ENCODE measurements around the gene PVALEF. TPM values are rescaled to one million over a fixed set of nuclear protein-coding genes. Genes with fewer than 3 reads are reported as not detected.

PVALEF gene
- total RNA-seq, 2 experiments from 2014 or later, result not detected

DNA sequence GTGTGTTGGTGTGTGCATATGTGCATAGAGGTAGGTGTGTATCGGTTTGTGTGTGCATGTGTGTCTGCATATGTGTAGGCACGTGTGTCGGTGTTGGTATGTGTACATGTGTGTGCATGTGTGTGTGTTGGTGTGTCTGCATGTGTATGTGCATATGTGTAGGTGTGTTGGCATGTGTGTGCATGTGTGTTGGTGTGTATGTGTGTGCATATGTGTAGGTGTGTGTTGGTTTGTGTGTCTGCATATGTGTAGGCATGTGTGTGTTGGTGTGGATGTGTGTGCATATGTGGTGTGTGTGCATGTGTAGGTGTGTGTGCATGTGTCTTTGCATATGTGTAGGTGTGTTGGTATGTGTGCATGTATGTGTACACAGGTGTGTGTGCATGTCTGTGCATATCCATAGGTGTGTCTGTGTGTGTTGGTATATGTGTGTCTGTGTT, 4.6 kb downstream of the PVALEF start:
- peaks cover 3% of the 10 kb centered on the region for H3K27me3 Mint-ChIP-seq
- ChIA-PET CTCF (no interaction called here), POLR2A (no interaction called here)
- no peak overlapping the region for H3K4me3 Mint-ChIP-seq
- no peak for DNase-seq
- no peak for ATAC-seq
- H3K27ac Mint-ChIP-seq, result no peak overlapping the region
- no peaks in the 10 kb centered on the region for H3K36me3 Mint-ChIP-seq (ENCODE audit: low read depth)
- no peaks in the 10 kb centered on the region for H3K4me1 Mint-ChIP-seq
- H3K9me3 Mint-ChIP-seq (ENCODE audit: low read depth), result no peaks in the 10 kb centered on the region
- intact Hi-C loops (cut with DNase I, micrococcal nuclease), result no loop called here

DNA sequence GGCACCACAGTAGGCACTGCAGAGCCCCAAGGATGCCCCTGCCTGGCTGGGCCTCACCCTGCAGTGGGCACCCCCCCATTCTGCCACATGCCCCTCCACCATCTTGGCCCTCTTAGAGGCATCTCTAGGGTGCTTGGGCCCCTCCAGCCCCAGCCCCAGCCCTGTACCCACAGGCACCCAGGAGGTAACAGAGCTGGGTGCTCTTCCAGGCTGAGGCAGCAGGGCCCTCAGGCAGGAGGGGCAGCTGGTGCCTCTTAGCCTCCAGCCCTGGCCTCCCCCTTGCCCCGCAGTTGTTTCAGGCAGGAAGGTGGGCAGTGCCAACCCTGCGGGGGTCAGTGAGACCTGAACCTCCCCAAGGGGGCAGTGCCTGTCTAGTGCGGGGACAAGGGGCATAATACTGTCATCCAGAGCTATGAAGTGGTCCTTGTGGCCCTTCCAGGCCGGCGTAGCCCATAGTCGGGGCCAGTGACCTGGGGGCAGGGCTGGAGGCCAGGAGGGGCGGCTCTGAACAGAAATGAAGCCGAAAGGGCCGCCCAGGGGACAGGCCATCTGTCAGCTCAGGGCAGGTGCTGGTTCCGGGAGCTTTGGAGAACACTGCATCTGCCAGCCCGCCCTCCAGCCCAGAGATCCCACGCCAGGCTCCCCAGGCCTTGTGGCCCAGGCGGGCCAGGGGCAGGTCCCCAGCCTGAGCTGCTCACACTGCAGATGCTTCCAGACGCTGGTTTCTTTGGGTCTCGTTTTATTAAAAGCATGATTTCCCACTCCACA, 5.6 kb downstream of the PVALEF start:
- Mint-ChIP-seq H3K4me3 (no peak overlapping the region), H3K27me3 (peaks cover 3% of the 10 kb centered on the region), H3K4me1 (no peaks in the 10 kb centered on the region), H3K36me3 (ENCODE audit: low read depth) (no peaks in the 10 kb centered on the region), H3K9me3 (ENCODE audit: low read depth) (no peaks in the 10 kb centered on the region), H3K27ac (no peak overlapping the region)
- POLR2A ChIA-PET, result interaction anchor here (0.7 kb wide), 1 partner anchor 153 kb away, joined by 3 read pairs; no protein-coding TSS in a partner anchor
- CTCF ChIA-PET, result no interaction called here
- intact Hi-C loops (cut with DNase I, micrococcal nuclease), result no loop called here
- ATAC-seq (no peak), DNase-seq (no peak)

DNA sequence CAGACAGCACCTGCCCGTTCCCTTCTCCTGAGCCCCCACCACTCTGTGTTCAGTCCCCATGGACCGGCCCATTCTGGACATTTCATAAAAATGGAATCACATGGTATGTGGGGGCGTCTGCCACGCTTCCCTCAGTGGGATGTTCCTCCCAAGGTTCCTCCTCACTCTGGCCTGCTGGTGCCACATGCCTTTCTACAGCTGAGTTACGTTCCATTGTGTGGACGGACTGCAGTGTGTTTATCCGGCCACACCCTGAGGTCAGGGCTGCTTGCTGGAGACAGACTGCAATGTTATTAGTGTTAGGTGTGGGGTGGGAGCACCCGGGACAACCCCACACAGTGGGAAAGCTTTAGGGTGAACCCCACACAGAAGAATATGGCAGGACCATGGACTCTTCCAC, 6.6 kb downstream of the PVALEF start:
- H3K27me3 Mint-ChIP-seq, result peaks cover 3% of the 10 kb centered on the region
- ATAC-seq, result no peak
- H3K9me3 Mint-ChIP-seq (ENCODE audit: low read depth), result no peaks in the 10 kb centered on the region
- POLR2A ChIA-PET, result interaction anchor here (0.7 kb wide), 2 partner anchors 154 to 318 kb away, joined by 3 read pairs; no protein-coding TSS in a partner anchor
- H3K4me3 Mint-ChIP-seq, result no peak overlapping the region
- CTCF ChIA-PET, result no interaction called here
- H3K4me1 Mint-ChIP-seq, result no peaks in the 10 kb centered on the region
- H3K27ac Mint-ChIP-seq, result no peak overlapping the region
- no peak for DNase-seq
- intact Hi-C loops (cut with DNase I, micrococcal nuclease), result no loop called here
- H3K36me3 Mint-ChIP-seq (ENCODE audit: low read depth), result no peaks in the 10 kb centered on the region

DNA sequence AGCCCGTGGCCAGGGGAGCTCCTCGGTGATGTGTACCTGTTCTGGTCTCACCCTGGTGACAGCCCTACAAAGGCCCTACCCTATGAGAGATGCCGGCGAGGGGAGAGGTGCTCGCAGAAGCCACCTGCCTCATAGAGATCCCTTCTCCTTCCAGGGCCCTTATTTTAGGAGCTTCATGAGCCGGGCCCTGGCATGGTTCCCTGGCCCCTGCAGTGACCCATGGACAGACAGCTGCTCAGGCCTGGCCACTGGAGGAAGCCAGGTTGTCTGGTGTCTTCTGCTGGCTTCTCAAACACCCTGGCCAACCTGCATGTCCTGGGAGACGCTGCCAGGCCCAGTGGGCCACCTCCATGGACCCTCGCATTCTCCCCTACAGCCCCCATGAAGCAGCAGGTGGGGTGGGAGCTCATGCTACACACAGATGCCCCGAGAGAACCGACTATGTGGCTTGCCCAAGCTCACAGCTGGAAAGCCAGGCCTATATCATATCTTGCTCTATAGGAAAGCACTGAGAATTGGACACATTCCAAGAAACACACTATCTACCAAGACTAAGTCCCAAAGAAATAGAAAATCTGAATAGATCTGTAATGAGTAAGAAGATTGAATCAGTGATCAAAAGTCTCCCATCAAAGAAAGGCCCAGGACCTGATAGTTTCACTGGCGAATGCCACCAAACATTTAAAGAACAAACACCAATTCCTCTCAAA, 7.9 kb downstream of the PVALEF start:
- no peaks in the 10 kb centered on the region for H3K9me3 Mint-ChIP-seq (ENCODE audit: low read depth)
- DNase-seq, result no peak
- H3K4me3 Mint-ChIP-seq, result no peak overlapping the region
- CTCF ChIA-PET, result no interaction called here
- intact Hi-C loops (cut with DNase I, micrococcal nuclease), result no loop called here
- no peak for ATAC-seq
- no peaks in the 10 kb centered on the region for H3K4me1 Mint-ChIP-seq
- POLR2A ChIA-PET, result no interaction called here
- no peaks in the 10 kb centered on the region for H3K36me3 Mint-ChIP-seq (ENCODE audit: low read depth)
- no peaks in the 10 kb centered on the region for H3K27me3 Mint-ChIP-seq
- no peak overlapping the region for H3K27ac Mint-ChIP-seq

DNA sequence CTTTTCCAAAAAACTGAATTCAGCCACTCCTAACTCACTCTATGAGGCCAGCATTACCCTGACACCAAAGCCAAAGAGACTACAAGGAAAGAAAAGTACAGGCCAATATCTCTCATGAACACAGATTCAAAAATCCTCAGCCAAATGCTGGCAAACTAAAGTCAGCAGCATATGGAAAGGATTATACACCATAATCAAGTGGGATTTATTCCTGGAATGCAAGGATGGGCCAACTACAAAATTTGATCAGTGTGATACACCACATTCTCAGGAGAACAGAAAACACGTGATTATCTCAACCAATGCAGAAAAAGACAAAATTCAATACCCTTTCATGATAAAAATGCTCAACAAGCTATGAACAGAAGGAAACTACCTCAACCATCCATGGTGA, 8.5 kb downstream of the PVALEF start:
- Mint-ChIP-seq H3K4me3 (no peak overlapping the region), H3K4me1 (no peaks in the 10 kb centered on the region), H3K27me3 (no peaks in the 10 kb centered on the region), H3K36me3 (ENCODE audit: low read depth) (no peaks in the 10 kb centered on the region), H3K9me3 (ENCODE audit: low read depth) (no peaks in the 10 kb centered on the region), H3K27ac (no peak overlapping the region)
- ATAC-seq (no peak), DNase-seq (no peak)
- intact Hi-C loops (cut with DNase I, micrococcal nuclease), result no loop called here
- ChIA-PET CTCF (no interaction called here), POLR2A (no interaction called here)

DNA sequence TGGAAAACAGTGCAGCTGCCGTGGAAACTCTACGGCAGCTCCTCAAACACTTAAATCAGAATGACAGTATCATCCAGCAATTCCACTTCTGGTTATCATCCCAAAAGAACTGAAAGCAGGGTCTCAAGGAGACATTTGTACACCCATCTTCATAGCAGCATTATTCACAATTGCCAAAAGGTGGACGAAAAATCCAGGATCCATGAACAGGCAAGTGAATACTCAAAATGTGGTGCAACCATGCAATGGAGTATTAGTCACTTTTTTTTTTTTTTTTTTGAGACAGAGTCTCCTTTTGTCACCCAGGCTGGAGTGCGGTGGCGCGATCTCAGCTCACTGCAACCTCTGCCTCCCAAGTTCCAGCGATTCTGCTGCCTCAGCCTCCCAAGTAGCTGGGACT, 11.4 kb downstream of the PVALEF start:
- no peak overlapping the region for H3K27ac Mint-ChIP-seq
- CTCF ChIA-PET, result no interaction called here
- ATAC-seq, result no peak
- H3K4me3 Mint-ChIP-seq, result no peak overlapping the region
- H3K27me3 Mint-ChIP-seq, result no peaks in the 10 kb centered on the region
- no peaks in the 10 kb centered on the region for H3K9me3 Mint-ChIP-seq (ENCODE audit: low read depth)
- H3K36me3 Mint-ChIP-seq (ENCODE audit: low read depth), result no peaks in the 10 kb centered on the region
- no peak for DNase-seq
- intact Hi-C loops (cut with DNase I, micrococcal nuclease), result no loop called here
- H3K4me1 Mint-ChIP-seq, result no peaks in the 10 kb centered on the region
- POLR2A ChIA-PET, result no interaction called here

DNA sequence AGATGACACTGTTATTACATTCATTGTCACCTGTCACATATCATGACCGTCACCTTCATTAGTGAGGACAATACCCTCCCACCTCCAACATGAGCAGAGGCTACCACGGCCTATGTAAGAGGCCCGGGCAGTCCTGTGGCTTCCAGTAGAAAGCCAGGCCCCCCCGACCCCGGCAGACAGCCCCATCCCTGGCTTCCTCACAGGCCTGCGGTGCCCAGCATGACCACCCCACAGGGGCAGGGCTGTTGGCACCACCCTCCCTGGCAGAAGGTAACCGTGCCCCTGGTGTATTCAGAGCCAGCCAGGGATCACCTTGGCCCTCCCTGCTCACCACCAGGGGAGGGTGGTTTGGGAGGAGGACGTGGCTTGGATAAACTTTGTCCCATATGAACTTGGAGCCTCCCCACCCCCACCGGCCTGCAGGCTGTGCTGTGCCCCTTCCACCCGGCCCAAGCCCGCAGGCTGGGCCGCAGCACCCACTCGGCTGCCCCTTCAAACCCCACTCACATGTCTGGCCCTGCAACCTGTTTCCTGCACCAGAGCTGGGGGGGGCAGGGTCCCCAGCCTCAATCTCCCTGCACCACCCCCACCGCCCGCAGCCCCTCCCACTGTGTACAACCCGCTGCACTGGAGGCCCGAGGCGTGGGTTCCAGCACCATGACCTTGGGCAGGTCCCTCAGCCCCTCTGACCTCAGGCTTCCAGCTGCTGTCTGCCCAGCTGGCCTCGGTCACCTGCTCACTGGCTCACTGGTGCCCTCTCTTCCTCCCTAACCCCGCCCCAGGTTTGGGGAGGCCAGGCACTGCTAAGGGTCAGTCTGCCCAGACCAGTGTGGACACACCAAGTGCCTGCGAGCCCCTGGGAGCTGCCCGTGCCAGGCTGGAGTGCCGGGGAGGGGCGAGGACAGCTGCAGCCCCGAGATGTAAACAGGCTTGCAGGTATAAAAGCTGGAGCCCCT, 13.1 kb downstream of the PVALEF start:
- H3K27ac Mint-ChIP-seq, result no peak overlapping the region
- ChIA-PET POLR2A (no interaction called here), CTCF (no interaction called here)
- H3K36me3 Mint-ChIP-seq (ENCODE audit: low read depth), result no peaks in the 10 kb centered on the region
- intact Hi-C loops (cut with DNase I, micrococcal nuclease), result no loop called here
- H3K4me1 Mint-ChIP-seq, result no peaks in the 10 kb centered on the region
- H3K27me3 Mint-ChIP-seq, result no peaks in the 10 kb centered on the region
- H3K4me3 Mint-ChIP-seq, result no peak overlapping the region
- ATAC-seq (no peak), DNase-seq (no peak)
- H3K9me3 Mint-ChIP-seq (ENCODE audit: low read depth), result no peaks in the 10 kb centered on the region

DNA sequence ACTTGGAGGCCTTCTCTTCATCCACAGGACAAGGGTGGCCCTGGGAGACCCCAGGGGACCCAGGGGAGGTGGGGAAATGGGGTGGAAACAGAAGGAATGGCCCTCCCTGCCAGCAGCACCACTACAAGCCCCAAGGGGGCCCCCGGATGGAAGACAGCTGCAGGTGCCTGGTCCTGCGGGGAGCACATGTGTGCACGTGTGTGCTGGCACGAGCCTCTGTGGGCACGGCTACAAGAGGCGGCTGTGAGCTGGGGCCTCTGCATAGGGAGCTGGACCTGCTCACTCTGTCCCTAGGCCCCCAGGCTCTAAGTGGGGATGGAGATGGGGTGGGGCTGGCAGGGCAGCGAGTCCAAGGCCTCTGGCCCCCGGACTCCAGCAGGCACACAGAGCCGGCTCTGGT, 13.9 kb downstream of the PVALEF start:
- ATAC-seq (no peak), DNase-seq (no peak)
- CTCF ChIA-PET, result interaction anchor here (0.7 kb wide), 1 partner anchor 461 kb away, joined by 3 read pairs; no protein-coding TSS in a partner anchor
- Mint-ChIP-seq H3K27ac (no peak overlapping the region), H3K9me3 (ENCODE audit: low read depth) (no peaks in the 10 kb centered on the region), H3K4me3 (no peak overlapping the region), H3K36me3 (ENCODE audit: low read depth) (no peaks in the 10 kb centered on the region), H3K4me1 (no peaks in the 10 kb centered on the region), H3K27me3 (no peaks in the 10 kb centered on the region)
- POLR2A ChIA-PET, result no interaction called here
- intact Hi-C loops (cut with DNase I, micrococcal nuclease), result no loop called here

DNA sequence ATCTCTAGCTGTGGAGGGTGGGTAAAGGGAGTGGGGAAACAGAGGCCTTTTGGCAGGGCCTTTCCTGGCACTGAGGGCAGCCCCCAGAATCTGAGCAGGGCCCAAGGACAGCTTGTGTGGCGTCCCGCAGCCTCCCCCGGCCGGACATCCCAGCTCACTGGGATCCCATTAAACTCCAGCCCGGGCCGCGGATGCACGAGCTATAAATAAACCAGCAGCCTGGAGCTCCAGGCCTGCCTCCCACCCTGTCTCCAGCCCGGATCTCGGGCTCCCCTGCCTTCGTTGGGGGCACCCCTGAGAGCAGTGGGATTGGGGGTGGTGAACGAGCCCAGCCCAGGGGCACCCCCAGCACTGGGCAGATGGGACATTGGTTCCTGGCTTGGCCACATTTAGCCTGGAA, 14.6 kb downstream of the PVALEF start:
- Mint-ChIP-seq H3K27ac (no peak overlapping the region), H3K4me3 (no peak overlapping the region), H3K36me3 (ENCODE audit: low read depth) (no peaks in the 10 kb centered on the region), H3K27me3 (no peaks in the 10 kb centered on the region), H3K9me3 (ENCODE audit: low read depth) (no peaks in the 10 kb centered on the region), H3K4me1 (no peaks in the 10 kb centered on the region)
- POLR2A ChIA-PET, result no interaction called here
- ATAC-seq (no peak), DNase-seq (no peak)
- intact Hi-C loops (cut with DNase I, micrococcal nuclease), result no loop called here
- CTCF ChIA-PET, result interaction anchor here (0.7 kb wide), 1 partner anchor 462 kb away, joined by 3 read pairs; no protein-coding TSS in a partner anchor

DNA sequence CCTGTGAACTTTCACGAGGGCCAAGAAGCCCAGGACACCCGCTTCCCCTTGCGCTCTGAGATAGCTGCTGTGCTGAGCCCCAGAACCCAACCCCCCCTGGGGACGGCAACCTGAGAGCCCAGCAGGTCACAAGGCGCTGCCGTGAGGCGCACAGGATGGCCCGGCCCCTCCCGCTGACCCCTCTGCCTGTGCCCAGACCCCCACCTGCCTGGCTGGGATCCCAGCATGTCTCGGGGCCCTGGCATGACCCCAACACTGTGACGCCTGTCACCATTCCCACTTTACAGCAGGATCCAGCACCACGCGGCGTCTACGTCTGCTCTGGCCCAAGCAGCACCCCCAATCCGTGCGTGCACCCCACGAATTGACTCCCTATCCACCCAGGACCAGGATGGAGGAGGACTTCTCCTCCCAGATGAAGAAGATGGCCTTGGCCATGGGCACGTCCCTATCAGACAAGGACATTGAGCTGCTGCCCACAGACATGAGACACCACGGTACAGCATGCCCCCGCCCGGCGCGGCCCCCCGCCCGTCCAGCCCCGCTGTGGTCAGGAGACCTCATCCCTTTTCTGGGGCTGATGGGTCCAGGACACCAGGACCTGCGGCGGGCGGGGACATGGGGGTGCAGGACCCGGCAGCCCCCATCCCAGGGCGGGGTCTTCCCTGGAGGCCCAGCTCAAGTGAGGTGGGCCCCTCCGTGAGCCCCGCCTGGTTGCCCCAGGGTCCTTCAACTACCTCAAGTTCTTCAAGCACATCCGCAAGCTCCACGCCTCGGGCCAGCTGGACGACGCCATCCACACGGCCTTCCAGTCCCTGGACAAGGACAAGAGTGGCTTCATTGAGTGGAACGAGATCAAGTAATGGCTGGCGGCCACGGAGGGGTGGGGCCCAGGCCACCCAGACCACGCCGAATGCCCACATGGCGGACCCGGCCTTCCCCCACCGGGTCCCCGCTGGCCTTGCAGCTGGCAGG, 15.8 kb downstream of the PVALEF start:
- CTCF ChIA-PET, result interaction anchor here (0.5 to 0.7 kb wide), 2 partner anchors 22 to 640 kb away, joined by 3 to 4 read pairs; no protein-coding TSS in a partner anchor
- POLR2A ChIA-PET, result no interaction called here
- H3K9me3 Mint-ChIP-seq (ENCODE audit: low read depth), result no peaks in the 10 kb centered on the region
- no peaks in the 10 kb centered on the region for H3K27me3 Mint-ChIP-seq
- DNase-seq (no peak), ATAC-seq (no peak)
- H3K4me1 Mint-ChIP-seq, result no peaks in the 10 kb centered on the region
- no peak overlapping the region for H3K27ac Mint-ChIP-seq
- H3K36me3 Mint-ChIP-seq (ENCODE audit: low read depth), result no peaks in the 10 kb centered on the region
- intact Hi-C loops (cut with DNase I, micrococcal nuclease), result no loop called here
- no peak overlapping the region for H3K4me3 Mint-ChIP-seq

DNA sequence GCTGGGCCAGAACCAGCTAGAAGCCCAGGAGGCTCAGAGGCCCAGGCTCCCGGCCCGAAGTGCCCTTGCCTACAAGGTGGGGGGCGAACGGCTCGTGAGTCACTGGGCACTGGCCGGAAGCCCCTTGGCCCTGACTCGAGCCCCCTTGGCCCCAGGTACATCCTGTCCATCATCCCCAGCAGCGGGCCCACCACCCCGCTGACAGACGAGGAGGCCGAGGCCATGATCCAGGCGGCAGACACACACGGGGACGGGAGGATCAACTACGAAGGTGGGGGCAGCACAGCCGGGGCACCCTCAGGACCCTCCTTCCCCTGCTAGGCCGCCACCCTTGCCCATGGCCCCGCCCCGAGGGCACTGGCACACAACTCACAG, 16.5 kb downstream of the PVALEF start:
- no peaks in the 10 kb centered on the region for H3K36me3 Mint-ChIP-seq (ENCODE audit: low read depth)
- no peak overlapping the region for H3K27ac Mint-ChIP-seq
- POLR2A ChIA-PET, result no interaction called here
- no peaks in the 10 kb centered on the region for H3K27me3 Mint-ChIP-seq
- no peaks in the 10 kb centered on the region for H3K4me1 Mint-ChIP-seq
- intact Hi-C loops (cut with DNase I, micrococcal nuclease), result no loop called here
- CTCF ChIA-PET, result interaction anchor here (0.7 kb wide), 1 partner anchor 22 kb away, joined by 4 read pairs; no protein-coding TSS in a partner anchor
- DNase-seq (no peak), ATAC-seq (no peak)
- no peak overlapping the region for H3K4me3 Mint-ChIP-seq
- H3K9me3 Mint-ChIP-seq (ENCODE audit: low read depth), result no peaks in the 10 kb centered on the region
